ENCODE data around the gene ZNF84.

Gene ZNF84

DNA sequence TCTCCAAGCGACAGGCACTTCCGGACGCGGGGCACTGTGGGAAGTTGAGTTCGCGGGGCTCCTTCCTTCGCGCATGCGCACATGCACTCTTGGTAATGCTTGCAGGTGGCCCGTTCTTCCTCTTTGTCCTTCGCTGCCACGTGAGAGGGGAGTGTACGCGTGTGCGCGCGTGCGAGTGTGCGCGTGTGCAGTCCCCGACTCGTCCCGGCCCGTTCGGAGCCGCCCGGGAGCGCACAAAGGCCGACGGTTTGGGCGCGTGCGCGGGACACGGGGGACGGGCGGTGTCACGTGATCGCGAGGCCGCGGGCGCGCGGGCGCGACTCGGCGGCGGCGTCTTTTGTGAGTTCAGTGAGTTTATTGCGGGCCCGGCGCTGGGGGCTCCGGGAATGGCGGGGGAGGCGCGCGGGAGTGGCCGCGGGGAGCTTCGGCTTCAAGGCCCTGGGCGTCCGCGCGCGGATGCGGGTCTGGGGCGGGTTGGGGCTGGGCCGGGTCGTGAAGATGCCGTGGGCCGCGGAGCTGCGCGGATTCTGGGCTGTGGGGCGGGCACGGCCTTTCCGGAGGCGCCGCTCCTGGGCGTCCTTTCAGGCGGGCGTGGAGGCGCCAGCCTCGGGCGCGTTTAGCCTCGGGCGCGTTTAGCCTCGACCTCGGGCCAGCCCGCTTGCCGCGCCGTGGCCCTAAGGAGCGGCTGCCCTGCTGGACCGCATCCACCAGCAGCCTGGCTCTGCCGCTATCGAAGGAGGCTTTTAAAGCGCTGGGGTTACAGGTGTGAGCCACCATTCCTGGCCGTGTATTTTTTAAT is at the start of gene ZNF84:
Gene ZNF84 (plus strand): TSS at position 303 of the 799 bp plus-strand sequence. CDS start 3,959 bp downstream, outside the sequence.
- DNase-seq (ENCODE audit: low spot score): peak; percentile 94

DNA sequence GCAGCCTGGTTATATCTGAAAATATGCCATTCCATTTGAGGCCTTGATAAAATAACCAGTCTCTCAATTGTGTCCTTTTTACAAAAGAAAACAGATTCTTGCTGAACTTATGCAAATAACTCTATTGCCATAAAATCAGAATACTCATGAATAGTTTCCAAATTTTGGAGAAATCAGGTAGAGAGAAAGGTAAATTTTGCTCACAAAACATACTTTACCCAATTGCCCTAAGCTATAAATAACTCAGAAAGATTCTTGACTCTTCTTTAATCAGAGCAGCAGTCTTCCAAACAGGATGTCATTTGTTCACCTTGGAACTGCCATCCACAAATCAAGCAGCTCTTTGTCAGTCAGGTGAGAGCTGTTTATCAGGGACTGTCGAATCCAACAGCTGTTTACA is 38.6 kb upstream of the ZNF84 start:
- no peak for DNase-seq (ENCODE audit: low spot score)

DNA sequence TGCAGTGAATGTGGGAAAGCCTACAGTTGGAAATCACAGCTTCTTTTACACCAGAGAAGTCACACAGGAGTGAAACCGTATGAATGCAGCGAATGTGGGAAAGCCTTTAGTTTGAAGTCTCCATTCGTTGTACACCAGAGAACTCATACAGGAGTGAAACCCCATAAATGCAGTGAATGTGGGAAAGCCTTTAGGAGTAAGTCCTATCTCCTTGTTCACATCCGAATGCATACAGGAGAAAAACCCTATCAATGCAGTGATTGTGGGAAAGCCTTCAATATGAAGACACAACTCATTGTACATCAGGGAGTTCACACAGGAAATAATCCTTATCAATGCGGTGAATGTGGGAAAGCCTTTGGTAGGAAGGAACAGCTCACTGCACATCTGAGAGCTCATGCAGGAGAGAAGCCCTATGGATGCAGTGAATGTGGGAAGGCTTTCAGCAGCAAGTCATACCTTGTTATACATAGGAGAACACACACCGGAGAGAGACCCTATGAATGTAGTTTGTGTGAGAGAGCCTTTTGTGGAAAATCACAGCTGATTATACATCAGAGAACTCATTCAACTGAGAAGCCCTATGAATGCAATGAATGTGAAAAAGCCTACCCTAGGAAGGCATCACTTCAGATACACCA is 26.5 kb upstream of the ZNF84 start:
- no peak for DNase-seq (ENCODE audit: low spot score)

DNA sequence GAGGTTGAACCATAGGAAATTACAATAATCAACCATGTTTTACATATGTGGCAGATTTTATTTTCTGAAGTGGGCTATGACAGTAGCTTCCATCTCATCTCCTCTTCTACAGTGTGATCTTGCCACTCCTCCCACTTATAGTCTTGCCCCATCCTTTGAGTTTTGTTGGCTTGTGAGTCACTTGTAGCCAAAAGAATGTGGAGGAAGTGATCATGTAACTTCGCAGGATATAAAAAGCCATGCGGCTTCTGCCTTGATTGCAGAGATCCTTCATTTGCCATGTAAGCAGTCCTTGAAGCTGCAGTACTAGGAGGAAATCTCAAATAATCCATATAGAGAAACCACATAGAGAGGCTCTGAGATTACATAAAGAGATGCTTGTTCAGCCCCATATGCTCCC is 13.7 kb upstream of the ZNF84 start:
- DNase-seq (ENCODE audit: low spot score): no peak

DNA sequence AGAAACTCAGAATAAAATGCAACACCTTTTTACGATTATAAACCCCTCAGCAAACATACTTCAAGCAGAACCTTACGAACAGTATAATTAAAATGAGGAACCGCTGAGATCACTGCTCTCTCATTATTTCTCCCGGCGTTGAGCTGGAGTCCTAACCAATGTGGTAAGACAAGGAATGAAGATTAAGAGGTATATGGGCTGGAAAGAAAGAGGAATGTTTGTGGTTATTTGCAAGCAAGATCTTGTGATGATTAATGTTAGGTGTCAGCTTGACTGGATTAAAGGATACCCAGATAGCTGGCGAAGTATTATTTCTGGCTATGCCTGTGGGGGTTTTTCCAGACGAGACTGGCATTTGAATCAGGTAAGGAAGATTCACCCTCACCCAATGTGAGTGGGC is 10.3 kb upstream of the ZNF84 start:
- DNase-seq (ENCODE audit: low spot score): no peak

DNA sequence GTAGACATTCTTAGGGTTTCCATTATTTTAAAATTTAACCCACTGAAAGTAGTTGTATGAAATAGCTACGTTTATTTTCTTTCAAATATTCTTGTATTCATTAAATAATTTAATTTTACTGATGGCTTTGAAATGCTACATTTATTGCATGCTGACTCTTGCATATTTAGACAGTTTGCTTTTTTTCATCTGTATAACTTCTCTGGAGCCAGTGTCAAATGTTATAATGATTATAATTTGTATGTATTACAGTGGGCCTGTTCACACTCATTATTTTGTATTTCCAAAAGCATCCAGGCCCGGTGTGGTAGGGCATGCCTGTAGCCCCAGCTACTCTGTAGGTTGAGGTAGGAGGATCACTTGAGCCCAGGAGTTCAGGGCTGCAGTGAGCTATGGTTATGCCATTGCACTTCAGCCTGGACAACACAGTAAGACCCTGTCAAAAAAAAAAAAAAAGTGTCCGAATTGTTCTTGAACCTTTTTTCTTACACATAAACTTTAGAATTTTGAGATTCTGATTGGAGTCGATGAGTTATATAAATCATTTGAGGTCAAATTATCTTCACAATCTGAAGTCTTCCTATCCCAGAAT is 905 bp downstream of the ZNF84 start:
- DNase-seq (ENCODE audit: low spot score): no peak

DNA sequence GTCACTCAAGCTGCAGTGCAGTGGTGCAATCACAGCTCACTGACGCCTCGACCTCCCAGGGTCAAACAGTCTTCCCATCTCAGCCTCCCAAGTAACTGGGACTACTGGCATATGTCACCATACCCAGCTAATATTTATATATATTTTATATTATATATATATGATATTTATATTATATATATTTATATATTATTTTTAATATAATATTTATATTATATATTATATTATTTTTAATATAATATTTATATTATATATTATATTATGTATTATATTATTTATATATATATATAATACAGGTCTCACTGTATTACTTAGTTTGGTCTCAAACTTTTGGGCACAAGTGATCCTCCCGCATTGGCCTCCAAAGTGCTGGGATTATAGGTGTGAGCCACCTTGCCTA is 9.4 kb downstream of the ZNF84 start:
- no peak for DNase-seq (ENCODE audit: low spot score)

DNA sequence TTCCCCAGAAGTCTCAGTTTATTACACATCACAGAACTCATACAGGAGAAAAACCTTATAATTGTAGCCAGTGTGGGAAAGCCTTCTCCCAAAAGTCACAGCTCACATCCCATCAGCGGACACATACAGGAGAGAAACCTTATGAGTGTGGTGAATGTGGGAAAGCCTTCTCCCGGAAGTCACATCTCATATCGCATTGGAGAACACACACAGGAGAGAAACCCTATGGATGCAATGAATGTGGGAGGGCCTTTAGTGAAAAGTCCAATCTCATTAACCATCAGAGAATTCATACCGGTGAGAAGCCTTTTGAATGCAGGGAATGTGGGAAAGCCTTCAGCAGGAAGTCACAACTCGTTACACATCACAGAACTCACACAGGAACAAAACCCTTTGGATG is 20.1 kb downstream of the ZNF84 start:
- no peak for DNase-seq (ENCODE audit: low spot score)

DNA sequence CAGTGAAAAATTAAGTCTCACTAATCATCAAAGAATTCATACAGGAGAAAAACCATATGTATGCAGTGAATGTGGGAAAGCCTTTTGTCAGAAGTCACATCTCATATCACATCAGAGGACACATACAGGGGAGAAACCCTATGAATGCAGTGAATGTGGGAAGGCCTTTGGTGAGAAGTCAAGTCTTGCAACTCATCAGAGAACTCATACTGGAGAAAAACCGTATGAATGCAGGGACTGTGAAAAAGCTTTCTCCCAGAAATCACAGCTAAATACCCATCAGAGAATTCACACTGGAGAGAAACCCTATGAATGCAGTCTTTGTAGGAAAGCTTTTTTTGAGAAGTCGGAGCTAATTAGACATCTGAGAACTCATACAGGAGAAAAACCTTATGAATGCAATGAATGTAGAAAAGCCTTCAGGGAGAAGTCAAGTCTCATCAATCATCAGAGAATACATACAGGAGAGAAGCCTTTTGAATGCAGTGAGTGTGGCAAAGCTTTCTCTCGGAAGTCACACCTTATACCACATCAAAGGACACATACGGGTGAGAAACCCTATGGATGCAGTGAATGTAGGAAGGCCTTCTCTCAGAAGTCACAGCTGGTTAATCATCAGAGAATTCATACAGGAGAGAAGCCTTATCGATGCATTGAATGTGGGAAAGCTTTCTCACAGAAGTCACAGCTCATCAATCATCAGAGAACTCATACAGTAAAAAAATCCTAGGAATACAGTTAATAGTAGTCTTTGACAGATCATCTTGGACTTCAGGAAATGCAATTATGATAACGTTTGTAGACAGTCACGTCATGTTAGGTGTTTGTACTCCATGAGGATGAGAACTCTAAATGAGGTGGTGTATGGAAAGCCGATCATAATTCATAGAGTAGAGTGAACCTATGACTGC is 21.1 kb downstream of the ZNF84 start:
- no peak for DNase-seq (ENCODE audit: low spot score)

DNA sequence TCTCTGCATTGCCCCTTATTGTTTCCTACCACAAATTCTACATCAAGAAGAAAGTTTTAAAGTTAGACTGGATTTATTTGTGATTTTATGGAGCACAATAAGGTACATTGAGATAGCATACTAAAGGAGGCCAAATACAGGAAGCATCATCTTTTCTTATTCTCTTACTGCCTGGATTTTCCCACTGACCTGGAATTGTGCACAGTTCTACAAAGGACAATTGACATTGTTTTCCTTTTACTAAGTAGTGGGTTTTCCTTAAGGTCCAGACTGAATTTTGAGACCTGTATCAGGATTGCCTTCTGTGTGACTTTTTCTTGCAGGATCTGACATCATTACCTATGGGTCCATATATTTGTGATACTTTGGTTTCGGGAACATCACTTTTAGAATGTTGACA is 24.6 kb downstream of the ZNF84 start:
- DNase-seq (ENCODE audit: low spot score): no peak

DNA sequence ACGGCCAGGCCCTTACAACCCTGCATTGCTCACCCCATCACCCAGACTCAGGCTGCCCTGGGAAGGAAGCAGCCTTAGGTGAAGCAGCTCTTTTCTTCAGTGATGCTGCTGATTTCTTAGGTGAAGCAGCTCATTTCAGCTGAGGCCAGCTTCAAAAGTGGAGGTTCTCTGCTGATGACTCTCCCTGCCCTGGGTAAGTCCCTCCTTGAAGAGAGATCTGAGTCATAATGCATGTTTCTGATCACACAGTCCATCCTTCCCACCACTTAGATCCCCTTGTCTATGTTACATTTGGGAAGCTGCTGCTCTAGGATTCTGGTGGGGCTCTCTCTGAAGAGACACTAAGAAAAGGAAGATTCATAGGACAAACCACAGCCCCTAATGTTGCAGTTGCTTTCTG is 26.2 kb downstream of the ZNF84 start:
- DNase-seq (ENCODE audit: low spot score): no peak

DNA sequence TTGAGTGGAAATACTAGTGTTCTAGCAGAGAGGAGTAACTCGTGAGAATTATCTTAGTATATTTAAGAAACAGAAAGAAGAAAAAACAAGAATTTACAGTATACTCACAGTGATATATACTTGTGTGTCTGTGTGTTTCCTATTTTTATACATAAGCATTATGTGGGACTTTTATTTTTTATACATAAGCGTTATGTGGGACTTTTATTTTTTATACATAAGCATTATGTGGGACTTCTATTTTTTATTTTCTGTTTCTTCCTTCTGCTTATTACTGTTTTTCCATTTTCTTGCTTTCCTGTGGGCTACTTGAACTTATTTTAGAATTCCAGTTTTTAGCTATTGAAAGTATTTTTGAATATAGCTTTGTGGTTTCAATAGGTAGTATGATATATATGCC is 36.5 kb downstream of the ZNF84 start:
- DNase-seq (ENCODE audit: low spot score): no peak

DNA sequence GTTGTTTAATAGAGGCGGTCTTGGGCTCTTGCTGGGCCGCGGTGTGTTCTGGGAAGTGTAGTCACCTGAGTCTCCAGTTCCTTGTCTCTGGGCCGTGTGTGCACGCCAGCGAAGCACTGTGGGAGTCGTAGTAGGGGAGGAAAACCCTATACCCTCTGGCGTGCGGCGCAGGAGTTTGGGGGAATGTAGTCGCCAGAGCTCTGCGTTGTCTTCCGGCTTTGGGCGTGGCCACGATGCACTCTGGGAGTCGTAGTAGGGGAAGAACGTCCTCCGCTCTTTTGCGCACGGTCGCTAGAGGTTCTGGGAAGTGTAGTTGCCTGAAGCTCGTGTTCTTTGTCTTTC is 42.7 kb downstream of the ZNF84 start:
- peak; percentile 100 for DNase-seq (ENCODE audit: low spot score)

DNA sequence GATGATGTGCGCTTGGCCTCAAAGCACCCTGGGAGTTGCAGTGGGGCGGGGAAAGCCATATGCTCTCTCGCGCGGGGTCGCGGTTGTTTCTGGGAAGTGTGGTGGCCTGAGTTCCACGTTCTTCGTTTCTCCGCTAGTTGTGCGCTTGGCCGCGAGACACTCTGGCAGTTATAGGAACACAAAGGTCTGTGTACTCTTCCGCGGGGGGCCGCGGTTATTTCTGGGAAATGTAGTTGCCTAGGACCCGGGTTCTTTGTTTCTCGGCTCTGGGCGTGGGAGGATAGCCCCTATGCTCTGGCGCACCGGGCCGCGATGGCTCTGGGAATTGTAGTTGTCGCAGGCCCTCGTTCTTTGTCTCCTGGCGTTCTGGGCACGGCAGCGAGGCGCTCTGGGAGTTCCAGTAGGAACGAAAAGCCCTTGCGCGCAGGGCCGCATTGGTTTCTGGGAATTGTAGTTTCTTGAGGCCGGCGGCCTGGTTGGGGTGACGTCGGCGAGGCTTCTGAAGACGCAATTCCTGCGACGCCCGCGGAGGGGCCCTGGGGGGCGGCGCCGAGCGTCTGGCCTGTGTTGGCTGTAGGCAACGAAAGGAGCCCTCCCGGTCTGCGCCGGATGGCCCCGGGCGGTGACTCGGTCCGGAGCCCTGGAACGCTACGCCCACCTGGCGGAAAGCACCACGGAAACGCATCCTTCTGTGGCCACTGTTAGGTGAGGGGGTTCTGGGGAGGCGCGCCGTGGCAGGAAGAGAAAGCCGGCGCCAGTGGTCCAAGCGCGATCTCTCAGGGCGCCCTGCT is 43.3 kb downstream of the ZNF84 start, which contains the start of gene ZNF140:
Gene ZNF140 (plus strand): TSS at position 556 of the 791 bp plus-strand sequence. CDS start 398 bp downstream, outside the sequence.
- peak; percentile 98 for DNase-seq (ENCODE audit: low spot score)

DNA sequence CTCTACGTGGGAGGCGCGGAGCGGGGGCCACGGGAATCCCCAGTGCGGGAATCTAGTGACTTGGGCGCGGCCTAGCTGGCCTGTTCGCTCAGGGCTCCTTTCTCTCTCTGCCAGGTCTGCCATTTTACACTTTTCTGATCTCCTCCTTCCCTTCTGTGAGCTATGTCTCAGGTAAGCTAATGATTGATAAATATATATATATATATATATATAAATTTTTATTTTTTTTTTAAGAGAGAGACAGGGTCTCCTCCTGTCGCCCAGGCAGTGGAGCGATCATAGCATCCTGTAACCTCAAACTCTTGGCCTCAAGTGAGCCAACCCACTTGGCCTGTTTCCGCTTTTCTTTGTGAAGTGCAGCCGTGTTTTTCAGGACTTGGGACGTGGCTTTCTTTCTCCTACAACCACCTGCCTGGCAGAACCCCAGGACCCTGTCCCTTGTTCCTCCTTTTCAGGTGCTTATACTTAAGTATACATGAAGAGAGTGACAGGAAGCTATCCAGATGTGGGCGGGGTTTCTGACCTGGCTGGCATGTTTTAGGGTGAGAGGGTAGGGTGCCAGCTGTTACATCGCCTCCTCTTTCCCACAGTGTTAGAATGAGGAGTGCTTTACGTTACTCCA is 44.0 kb downstream of the ZNF84 start:
- peak; percentile 18 for DNase-seq (ENCODE audit: low spot score)

DNA sequence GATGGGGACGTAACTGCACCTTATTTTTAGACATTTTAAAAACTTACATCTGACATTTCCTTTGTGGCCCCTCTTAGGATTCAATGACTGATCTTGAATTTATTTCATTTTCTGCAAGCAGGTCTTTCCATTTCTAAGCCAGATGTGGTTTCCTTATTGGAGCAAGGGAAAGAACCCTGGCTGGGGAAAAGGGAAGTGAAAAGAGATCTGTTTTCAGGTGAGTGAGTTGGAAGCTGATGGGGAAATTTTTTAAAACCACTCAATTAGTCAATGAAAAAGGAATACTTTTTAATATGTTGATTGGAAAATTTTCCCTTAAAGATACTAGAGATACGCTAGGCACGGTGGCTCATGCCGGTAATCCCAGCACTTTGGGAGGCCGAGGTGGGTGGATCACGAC is 46.0 kb downstream of the ZNF84 start:
- no peak for DNase-seq (ENCODE audit: low spot score)

DNA sequence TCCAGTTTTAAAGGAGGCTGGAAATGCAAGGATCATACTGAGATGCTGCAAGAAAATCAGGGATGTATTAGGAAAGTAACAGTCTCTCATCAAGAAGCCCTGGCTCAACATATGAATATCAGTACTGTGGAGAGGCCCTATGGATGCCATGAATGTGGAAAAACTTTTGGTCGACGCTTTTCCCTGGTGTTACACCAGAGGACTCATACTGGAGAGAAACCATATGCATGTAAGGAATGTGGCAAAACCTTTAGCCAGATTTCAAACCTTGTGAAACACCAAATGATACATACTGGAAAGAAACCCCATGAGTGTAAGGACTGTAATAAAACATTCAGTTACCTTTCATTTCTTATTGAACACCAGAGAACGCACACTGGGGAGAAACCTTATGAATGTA is 68.3 kb downstream of the ZNF84 start:
- no peak for DNase-seq (ENCODE audit: low spot score)

DNA sequence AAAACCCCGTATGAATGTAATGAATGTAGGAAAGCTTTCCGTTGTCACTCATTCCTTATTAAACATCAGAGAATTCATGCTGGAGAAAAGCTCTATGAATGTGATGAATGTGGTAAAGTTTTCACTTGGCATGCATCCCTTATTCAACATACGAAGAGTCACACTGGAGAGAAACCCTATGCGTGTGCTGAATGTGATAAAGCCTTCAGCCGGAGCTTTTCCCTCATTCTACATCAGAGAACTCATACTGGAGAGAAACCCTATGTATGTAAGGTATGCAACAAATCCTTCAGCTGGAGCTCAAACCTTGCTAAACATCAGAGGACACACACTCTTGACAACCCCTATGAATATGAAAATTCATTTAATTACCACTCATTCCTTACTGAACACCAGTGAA is 68.9 kb downstream of the ZNF84 start:
- DNase-seq (ENCODE audit: low spot score): no peak

DNA sequence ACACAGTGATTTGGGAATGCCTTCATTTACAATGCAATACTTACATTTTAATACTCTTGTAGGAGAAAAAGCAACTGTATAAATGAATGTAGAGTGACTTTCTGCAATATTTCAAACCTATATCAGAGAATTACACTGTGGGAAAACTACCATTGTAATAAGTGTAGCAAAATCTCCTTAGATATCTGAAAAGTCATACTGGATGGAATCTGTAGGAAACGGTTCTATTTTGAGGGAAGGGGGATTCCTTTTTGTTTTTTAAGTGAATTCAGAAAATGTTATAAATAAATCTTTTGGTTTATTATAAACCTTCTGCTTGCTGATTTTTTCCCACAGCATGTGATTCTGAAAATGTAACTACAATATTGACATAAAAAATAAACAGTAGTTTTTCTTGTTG is 69.8 kb downstream of the ZNF84 start:
- DNase-seq (ENCODE audit: low spot score): no peak

DNA sequence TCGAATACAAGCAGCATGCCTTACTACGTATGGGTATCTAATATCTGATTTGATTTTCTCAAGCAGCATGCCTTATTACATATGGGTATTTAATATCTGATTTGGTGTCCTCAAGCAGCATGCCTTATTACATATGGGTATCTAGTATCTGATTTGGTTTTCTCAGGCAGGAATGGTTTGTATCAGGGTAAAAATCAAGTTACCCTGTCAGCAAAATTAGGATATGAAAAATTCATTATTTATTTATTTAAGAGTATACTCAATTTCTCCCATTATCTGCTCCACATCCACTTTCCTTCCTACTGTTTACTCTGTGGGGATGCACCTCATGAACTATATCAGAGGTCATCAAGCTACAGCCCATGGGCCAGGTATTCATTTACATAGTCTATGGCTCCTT is 70.8 kb downstream of the ZNF84 start:
- no peak for DNase-seq (ENCODE audit: low spot score)
